HepG2 (cell line): ENCODE data around the gene LMAN2L. TPM values are rescaled to one million over a fixed set of nuclear protein-coding genes. Genes with fewer than 3 reads are reported as not detected.

Experiments used
- BCL3 ChIP-seq: sonication (generic); formaldehyde crosslinking; IDR thresholded peaks from 2 replicates; pipeline ENCODE4 v1.5.1; 2020; ENCODE audit warnings: mild to moderate bottlenecking, missing genetic modification reagents, moderate library complexity
- E2F1 ChIP-seq: sonication (generic); formaldehyde crosslinking; IDR thresholded peaks from 2 replicates; pipeline ENCODE4 v1.5.0; 2020; ENCODE audit warnings: missing genetic modification reagents
- FOXA3 ChIP-seq: IDR thresholded peaks from 2 replicates; pipeline ENCODE4 v1.6.1; 2016; ENCODE audit warnings: missing genetic modification reagents, missing compliant biosample characterization
- GABPB1 ChIP-seq: IDR thresholded peaks from 2 replicates; pipeline ENCODE4 v1.6.1; 2016; ENCODE audit warnings: mild to moderate bottlenecking, missing genetic modification reagents, moderate library complexity, missing compliant biosample characterization
- GTF2F1 ChIP-seq: fragments of 150-350 bp; IDR thresholded peaks from 2 replicates; pipeline ENCODE4 v1.6.1; 2014; ENCODE audit warnings: low read length
- MAF1 ChIP-seq: sonication (generic); formaldehyde crosslinking; IDR thresholded peaks from 2 replicates; pipeline ENCODE4 v1.5.0; 2020; ENCODE audit warnings: missing genetic modification reagents, borderline replicate concordance
- NR1H2 ChIP-seq: sonication (generic); formaldehyde crosslinking; IDR thresholded peaks from 2 replicates; pipeline ENCODE4 v1.8.1; 2022; ENCODE audit warnings: low read depth, missing genetic modification reagents, borderline replicate concordance
- POLR2G ChIP-seq: fragments of 200-400 bp; formaldehyde crosslinking; IDR thresholded peaks from 2 replicates; pipeline ENCODE4 v1.6.1; 2018; ENCODE audit warnings: mild to moderate bottlenecking, low read depth, low read length, moderate library complexity
- RFX1 ChIP-seq: fragments of 450-650 bp; IDR thresholded peaks from 2 replicates; pipeline ENCODE4 v1.6.1; 2017
- SOX6 ChIP-seq, 2 experiments: fragments of 450-650 bp in 1 of 2; sonication (generic) in 1 of 2; formaldehyde crosslinking in 1 of 2; IDR thresholded peaks; 2 replicates each; pipeline versions ENCODE4 v1.4.0 to v1.6.1; 2017 to 2020; ENCODE audit warnings: antibody characterized with exemption in 1 of 2, mild to moderate bottlenecking in 1 of 2, missing genetic modification reagents in 1 of 2
- SP1 ChIP-seq, 2 experiments: fragments of 450-650 bp in 1 of 2; sonication (generic) in 1 of 2; formaldehyde crosslinking in 1 of 2; IDR thresholded peaks; 2 replicates each; pipeline versions ENCODE4 v1.4.0 to v1.6.1; 2016 to 2020; ENCODE audit warnings: missing genetic modification reagents in 1 of 2
- SP140L ChIP-seq: sonication (generic); formaldehyde crosslinking; IDR thresholded peaks from 2 replicates; pipeline ENCODE4 v1.4.0; 2020; ENCODE audit warnings: missing genetic modification reagents, borderline replicate concordance
- TERF1 ChIP-seq: sonication (generic); formaldehyde crosslinking; IDR thresholded peaks from 2 replicates; pipeline ENCODE4 v1.8.0; 2022; ENCODE audit warnings: mild to moderate bottlenecking, missing genetic modification reagents, moderate library complexity
- USF2 ChIP-seq, 2 experiments: sonication (generic) in 1 of 2; formaldehyde crosslinking in 1 of 2; IDR thresholded peaks; 2 replicates each; pipeline versions ENCODE4 v1.5.1 to v1.6.1; 2011 to 2020; ENCODE audit warnings: borderline replicate concordance in 1 of 2, low read depth in 1 of 2, low read length in 1 of 2, mild to moderate bottlenecking in 1 of 2, missing genetic modification reagents in 1 of 2, moderate library complexity in 1 of 2
- ZBTB39 ChIP-seq: sonication (generic); formaldehyde crosslinking; IDR thresholded peaks from 2 replicates; pipeline ENCODE4 v1.5.0; 2020; ENCODE audit warnings: missing genetic modification reagents
- ZFY ChIP-seq: sonication (generic); formaldehyde crosslinking; IDR thresholded peaks from 2 replicates; pipeline ENCODE4 v1.4.0; 2020; ENCODE audit warnings: missing genetic modification reagents
- ZNF136 ChIP-seq: sonication (generic); formaldehyde crosslinking; IDR thresholded peaks from 2 replicates; pipeline ENCODE4 v1.8.1; 2022; ENCODE audit warnings: low read depth, mild to moderate bottlenecking, moderate library complexity, missing genetic modification reagents
- ZNF333 ChIP-seq: sonication (generic); formaldehyde crosslinking; IDR thresholded peaks from 2 replicates; pipeline ENCODE4 v1.4.0; 2020; ENCODE audit warnings: mild to moderate bottlenecking, missing genetic modification reagents, borderline replicate concordance
- ZNF589 ChIP-seq: sonication (generic); formaldehyde crosslinking; conservative IDR thresholded peaks from 2 replicates; pipeline ENCODE4 v1.8.0; 2022; ENCODE audit warnings: mild to moderate bottlenecking, moderate library complexity, missing genetic modification reagents
- ZNF672 ChIP-seq: sonication (generic); formaldehyde crosslinking; IDR thresholded peaks from 2 replicates; pipeline ENCODE4 v1.8.1; 2022; ENCODE audit warnings: missing genetic modification reagents
- polyA plus RNA-seq, 8 experiments: library from polyadenylated mRNA; depleted of rRNA in 3 of 8; stranded (reverse) in 7 of 8; unstranded in 1 of 8; fragments of >200 nt; fragmentation: Illumina TruSeq in 4 of 8; extraction: Trizol in 4 of 8; gene quantifications; 2 replicates each; pipeline versions ENCODE4 v1.2.1 to v1.2.3, GENCODE V29; 2011 to 2016; ENCODE audit warnings: low read depth in 4 of 8, missing spikeins in 1 of 8, mixed read lengths in 1 of 8; ENCODE audit not compliant: insufficient read depth in 1 of 8
- total RNA-seq, 5 experiments: library from RNA; depleted of rRNA; stranded (reverse); fragments of >200 nt; fragmentation: Illumina TruSeq; extraction: Trizol; gene quantifications; 2 replicates each; pipeline ENCODE4 v1.2.3, GENCODE V29; 2016; ENCODE audit warnings: low read depth in 1 of 5

Gene LMAN2L
- total and polyA plus RNA-seq, 2 of the 13 experiments (the other 11 are each of a cell fraction or from before 2014, with no cell fraction given): 39.1 to 57.9 TPM

GRCh38 chr2:96739633-96740428 lies at the start of gene LMAN2L (continued):
- TF ChIP-seq BCL3 (CRISPR knock-in tag): peak; percentile 46; the same call in 1 of the 2 replicates
- peak; percentile 14; the same call in 1 of the 2 replicates for TF ChIP-seq FOXA3 (CRISPR knock-in tag)
- no peak for TF ChIP-seq TERF1 (CRISPR knock-in tag)
- peak; percentile 65; the same call in 1 of the 2 replicates for TF ChIP-seq ZNF333 (CRISPR knock-in tag)
- peak; percentile 77 for TF ChIP-seq ZFY (CRISPR knock-in tag)
- TF ChIP-seq ZNF672 (CRISPR knock-in tag): no peak
- TF ChIP-seq SOX6 (IDR thresholded peaks at IDR 0.05): no peak
- peak; percentile 29; the same call in 1 of the 2 replicates for TF ChIP-seq SOX6 (CRISPR knock-in tag; IDR thresholded peaks at IDR 0.05)
- peak; percentile 92 for TF ChIP-seq POLR2G
- no peak for TF ChIP-seq ZNF589 (CRISPR knock-in tag)
- TF ChIP-seq MAF1 (CRISPR knock-in tag): no peak
- peak; percentile 60; the same call in 1 of the 2 replicates for TF ChIP-seq SP1 (IDR thresholded peaks at IDR 0.05)
- TF ChIP-seq SP1 (CRISPR knock-in tag; IDR thresholded peaks at IDR 0.05): peak; percentile 97
- no peak for TF ChIP-seq GTF2F1
- TF ChIP-seq GABPB1: peak; percentile 68
- no peak for TF ChIP-seq SP140L (CRISPR knock-in tag)
- no peak; the same call in 1 of the 2 replicates for TF ChIP-seq USF2 (IDR thresholded peaks at IDR 0.05; ENCODE audit: low read depth, low read length)
- peak; percentile 81 for TF ChIP-seq USF2 (CRISPR knock-in tag; IDR thresholded peaks at IDR 0.05; ENCODE audit: borderline replicate concordance)
- TF ChIP-seq E2F1: peak; percentile 54; the same call in 1 of the 2 replicates
- peak; percentile 95 for TF ChIP-seq RFX1
- no peak for TF ChIP-seq ZBTB39 (CRISPR knock-in tag)
- no peak for TF ChIP-seq NR1H2
- TF ChIP-seq ZNF136 (CRISPR knock-in tag): no peak
